ENCODE measurements around the gene LRRC36.

GRCh38 chr16:67282447-67282805 lies 44.2 kb upstream of the LRRC36 start:
- TF ChIP-seq CTCF (IDR thresholded peaks at IDR 0.05; ENCODE audit: insufficient read depth, low read length, poor library complexity, severe bottlenecking) (no peak), EZH2phosphoT487 (conservative IDR thresholded peaks at IDR 0.05; ENCODE audit: low read length) (no peak)

All from SU-DHL-6 (cell line).